Sigmoid colon (tissue), 7 donors: ENCODE measurements around the gene COX14. TPM values are rescaled to one million over a fixed set of nuclear protein-coding genes. Genes with fewer than 3 reads are reported as not detected.

Experiments used
- DNase-seq: peaks from one replicate; pipeline ENCODE4 v3.0.0-alpha.2; 2019
- H3K27ac ChIP-seq, 4 donors: fragments of 200-600 bp; sonication (generic); one replicate each; pipeline ENCODE4 v1.5.1; 2016 to 2019; ENCODE audit warnings: mild to moderate bottlenecking in 1 of 4
- H3K27me3 ChIP-seq, 3 donors: fragments of 200-600 bp; sonication (generic); one replicate each; pipeline ENCODE4 v1.5.1; 2019; ENCODE audit warnings: mild to moderate bottlenecking in 1 of 3
- H3K36me3 ChIP-seq, 4 donors: fragments of 200-600 bp; sonication (generic); one replicate each; pipeline ENCODE4 v1.5.1; 2016 to 2019
- H3K4me1 ChIP-seq, 4 donors: fragments of 200-600 bp; sonication (generic); one replicate each; pipeline ENCODE4 v1.5.1; 2017 to 2019
- H3K4me3 ChIP-seq, 4 donors: fragments of 200-600 bp; sonication (generic); one replicate each; pipeline ENCODE4 v1.5.1; 2017 to 2019; ENCODE audit warnings: mild to moderate bottlenecking in 2 of 4, moderate library complexity in 1 of 4
- H3K9me3 ChIP-seq, 4 donors: fragments of 200-600 bp in 3 of 4; sonication (generic) in 3 of 4; one replicate each; pipeline versions ENCODE4 v1.5.1 to v1.6.1; 2013 to 2019
- CTCF ChIP-seq, 4 experiments: fragments of 450-650 bp in 3 of 4; fragments of 200-600 bp in 1 of 4; IDR thresholded peaks; one replicate each; pipeline ENCODE4 v1.5.1; 2016 to 2019; ENCODE audit warnings: antibody characterized with exemption in 4 of 4, mild to moderate bottlenecking in 3 of 4, moderate library complexity in 2 of 4
- EP300 ChIP-seq, 4 donors: sonication (generic); formaldehyde crosslinking; IDR thresholded peaks; one replicate each; pipeline ENCODE4 v1.6.1; 2017; ENCODE audit warnings: antibody characterized with exemption in 4 of 4
- POLR2A ChIP-seq, 2 donors: fragments of 450-650 bp; IDR thresholded peaks; one replicate each; pipeline ENCODE4 v1.6.1; 2016; ENCODE audit warnings: antibody characterized with exemption in 2 of 2, mild to moderate bottlenecking in 2 of 2, moderate library complexity in 2 of 2
- POLR2AphosphoS5 ChIP-seq, 4 donors: sonication (generic); formaldehyde crosslinking; IDR thresholded peaks; one replicate each; pipeline ENCODE4 v1.6.1; 2017; ENCODE audit warnings: antibody characterized with exemption in 4 of 4
- WGBS, 2 donors: extraction: QIAGEN DNeasy Blood & Tissue Kit; methylation state at CpG; one replicate each; pipeline ENCODE4 v1.1.7; 2013; 5-methylcytosine and 5-hydroxymethylcytosine counted together
- intact Hi-C: fragments of 100-400 bp; cut with DNase I; formaldehyde crosslinking; loops from one replicate; pipeline ENCODE4 v1.15.1; 2023
- polyA plus RNA-seq, 3 donors: library from polyadenylated mRNA; stranded (reverse); fragments of 200-250 nt; gene quantifications; one replicate each; pipeline ENCODE4 v1.2.3, GENCODE V29; 2013
- total RNA-seq, 4 donors: library from RNA; depleted of rRNA; stranded (reverse); fragments of >200 nt; gene quantifications; one replicate each; pipeline ENCODE4 v1.1.0, GENCODE V29; 2016
- donor health status: healthy with polysubstance abuse.
- donor health status: Bipolar disorder and iron deficiency.
- donor health status: healthy.

The COX14 gene
- 100 to 1,000 TPM in 1 of 4 donors, 10 to 100 TPM in 3; 87.8 to 179 (median 93.8) TPM for total RNA-seq
- 100 to 1,000 TPM; 124 to 266 (median 187) TPM for polyA plus RNA-seq

- 0% methylated on average over 59 of the region's 59 CpGs for WGBS, 2 donors
- intact Hi-C loops: loop anchor here (1.0 to 2.0 kb wide), 3 partner anchors 27 to 63 kb away; partner anchors contain the start of genes CERS5 and SMARCD1
- DNase-seq: peak; percentile 100
- Histone ChIP-seq H3K27ac (peak within 1 kb of the TSS; percentile 95 to 99 (median 98)), H3K36me3 (peaks cover 0 to 8% (median 0%) of the 10 kb centered on the region in 4 donors), H3K4me1 (peaks cover 0 to 44% (median 33%) of the 10 kb centered on the region in 4 donors), H3K27me3 (no peaks in the 10 kb centered on the region), H3K4me3 (peak within 1 kb of the TSS; percentile 70 to 99 (median 86)), H3K9me3 (no peaks in the 10 kb centered on the region)
- TF ChIP-seq CTCF (IDR thresholded peaks at IDR 0.05) (peak in 2 of 4 experiments; percentile 86 to 89), POLR2A (IDR thresholded peaks at IDR 0.05) (peak; percentile 96 to 99), POLR2AphosphoS5 (IDR thresholded peaks at IDR 0.05) (peak; percentile 99 to 100 (median 100)), EP300 (IDR thresholded peaks at IDR 0.05) (peak in 1 of 4 donors; percentile 64)
Measured at GRCh38 chr12:50111693-50112455, at the start of gene COX14. COX14 (plus strand) TSS chr12:50112236; CDS start chr12:50120044, 7,808 bp downstream.

GRCh38 chr12:50062728-50063460 is 49.1 kb upstream of the COX14 start:
- Histone ChIP-seq H3K27ac (no peak overlapping the region), H3K9me3 (no peaks in the 10 kb centered on the region), H3K36me3 (peaks cover 0 to 8% (median 0%) of the 10 kb centered on the region in 4 donors), H3K4me1 (peaks cover 0 to 29% (median 13%) of the 10 kb centered on the region in 4 donors), H3K27me3 (no peaks in the 10 kb centered on the region), H3K4me3 (no peak overlapping the region)
- intact Hi-C loops: no loop called here
- TF ChIP-seq POLR2AphosphoS5 (IDR thresholded peaks at IDR 0.05) (no peak), POLR2A (IDR thresholded peaks at IDR 0.05) (no peak), EP300 (IDR thresholded peaks at IDR 0.05) (no peak), CTCF (IDR thresholded peaks at IDR 0.05) (no peak)
- 63 to 77% methylated on average over 5 of the region's 5 CpGs for WGBS, 2 donors
- DNase-seq: no peak

GRCh38 chr12:50065726-50066310 is 46.2 kb upstream of the COX14 start:
- DNase-seq: no peak
- H3K9me3 ChIP-seq: no peaks in the 10 kb centered on the region
- H3K27ac ChIP-seq: peak overlapping the region; percentile 35 to 77 (median 64)
- intact Hi-C loops: no loop called here
- H3K4me3 ChIP-seq: no peak overlapping the region
- WGBS, 2 donors: 83 to 89% methylated on average over 3 of the region's 3 CpGs
- TF ChIP-seq POLR2AphosphoS5 (IDR thresholded peaks at IDR 0.05) (no peak), CTCF (IDR thresholded peaks at IDR 0.05) (no peak), EP300 (IDR thresholded peaks at IDR 0.05) (no peak), POLR2A (IDR thresholded peaks at IDR 0.05) (no peak)
- no peaks in the 10 kb centered on the region for H3K27me3 ChIP-seq
- H3K4me1 ChIP-seq: peaks cover 0 to 30% (median 11%) of the 10 kb centered on the region in 4 donors
- H3K36me3 ChIP-seq: no peaks in the 10 kb centered on the region

GRCh38 chr12:50066402-50066801 is 45.6 kb upstream of the COX14 start:
- DNase-seq: peak; percentile 79
- WGBS, 2 donors: 69 to 70% methylated on average over 5 of the region's 5 CpGs
- TF ChIP-seq POLR2AphosphoS5 (IDR thresholded peaks at IDR 0.05): peak in 3 of 4 donors; percentile 29 to 37 (median 37)
- no peak for TF ChIP-seq EP300 (IDR thresholded peaks at IDR 0.05)
- Histone ChIP-seq H3K9me3 (no peaks in the 10 kb centered on the region), H3K4me3 (no peak overlapping the region), H3K36me3 (no peaks in the 10 kb centered on the region), H3K27me3 (no peaks in the 10 kb centered on the region), H3K27ac (peak overlapping the region; percentile 37 to 77 (median 64)), H3K4me1 (peaks cover 0 to 30% (median 11%) of the 10 kb centered on the region in 4 donors)
- intact Hi-C loops: no loop called here
